Right renal cortex interstitium (tissue), 3 donors: ENCODE measurements around the gene WASF1. TPM values are rescaled to one million over a fixed set of nuclear protein-coding genes. Genes with fewer than 3 reads are reported as not detected.

Source experiments
- polyA plus RNA-seq, 3 donors: library from polyadenylated mRNA; unstranded; fragments of 120-200 nt; gene quantifications; one replicate each; pipeline ENCODE4 v1.2.1, GENCODE V29; 2013; ENCODE audit not compliant: insufficient read length in 3 of 3

WASF1 gene
- polyA plus RNA-seq, 3 donors = 49.0 to 58.2 (median 49.6) TPM

Other genes with a start within 250 kb of the WASF1 start
- not detected for gene GPR6, start 201.4 kb downstream of the WASF1 start, polyA plus RNA-seq
- 10 to 100 TPM; 33.9 to 37.6 (median 34.7) TPM for gene CDC40, start 757 bp upstream of the WASF1 start, polyA plus RNA-seq
- 10 to 100 TPM; 14.4 to 15.5 (median 14.7) TPM for gene METTL24, start 178.7 kb upstream of the WASF1 start, polyA plus RNA-seq
- 1 to 10 TPM in 2 of 3 donors, under 1 TPM in 1; 0.33 to 1.2 (median 1.2) TPM for gene DDO, start 235.9 kb upstream of the WASF1 start, polyA plus RNA-seq